Measurements from ENCODE around the gene SAA4. TPM values are rescaled to one million over a fixed set of nuclear protein-coding genes. Genes with fewer than 3 reads are reported as not detected.

SAA4 gene
- total RNA-seq, 1 experiment from 2014 or later: 0.50 TPM

GRCh38 chr11:18209058-18209457 is 27.5 kb downstream of the SAA4 start (continued):
- TF ChIP-seq RELA (CRISPR knock-in tag; IDR thresholded peaks at IDR 0.05; ENCODE audit: borderline replicate concordance): no peak
- TF ChIP-seq KAT7 (CRISPR knock-in tag; IDR thresholded peaks at IDR 0.05; ENCODE audit: borderline replicate concordance): no peak
- TF ChIP-seq NR1H2 (CRISPR knock-in tag; IDR thresholded peaks at IDR 0.05): no peak
- TF ChIP-seq HMGXB4 (CRISPR knock-in tag; IDR thresholded peaks at IDR 0.05): no peak
- no peak for TF ChIP-seq ZNF138 (CRISPR knock-in tag; conservative IDR thresholded peaks at IDR 0.05)
- TF ChIP-seq TEAD1 (CRISPR knock-in tag; IDR thresholded peaks at IDR 0.05): no peak
- no peak for TF ChIP-seq NR2C2 (CRISPR knock-in tag; IDR thresholded peaks at IDR 0.05)
- TF ChIP-seq ZNF416 (CRISPR knock-in tag; IDR thresholded peaks at IDR 0.05): no peak
- no peak for TF ChIP-seq FOXP4 (CRISPR knock-in tag; IDR thresholded peaks at IDR 0.05)
- no peak for TF ChIP-seq ESRRA (CRISPR knock-in tag; IDR thresholded peaks at IDR 0.05; ENCODE audit: borderline replicate concordance)
- TF ChIP-seq ZNF425 (CRISPR knock-in tag; conservative IDR thresholded peaks at IDR 0.05): no peak
- TF ChIP-seq SMAD3 (CRISPR knock-in tag; IDR thresholded peaks at IDR 0.05; ENCODE audit: borderline replicate concordance): no peak

- no peaks in the 10 kb centered on the region for H3K36me3 Mint-ChIP-seq
- no peak overlapping the region for H3K4me3 Mint-ChIP-seq
- no peaks in the 10 kb centered on the region for H3K4me1 Mint-ChIP-seq
- POLR2A ChIA-PET: no interaction called here
- H3K27ac Mint-ChIP-seq: no peak overlapping the region
- ATAC-seq: no peak
- no peak for TF ChIP-seq CBFB (CRISPR knock-in tag; IDR thresholded peaks at IDR 0.05; ENCODE audit: low read depth)
- TF ChIP-seq ZNF512 (CRISPR knock-in tag; IDR thresholded peaks at IDR 0.05; ENCODE audit: borderline replicate concordance): no peak
- TF ChIP-seq MLX (CRISPR knock-in tag; IDR thresholded peaks at IDR 0.05): no peak
- TF ChIP-seq OVOL2 (CRISPR knock-in tag; IDR thresholded peaks at IDR 0.05; ENCODE audit: borderline replicate concordance): no peak
- no peak for TF ChIP-seq E2F5 (CRISPR knock-in tag; IDR thresholded peaks at IDR 0.05)
- TF ChIP-seq ZNF671 (CRISPR knock-in tag; IDR thresholded peaks at IDR 0.05): no peak
- TF ChIP-seq HMGA2 (CRISPR knock-in tag; IDR thresholded peaks at IDR 0.05): no peak
- TF ChIP-seq ZNF281 (CRISPR knock-in tag; IDR thresholded peaks at IDR 0.05): no peak
- no peak for TF ChIP-seq SP1 (CRISPR knock-in tag; conservative IDR thresholded peaks at IDR 0.05)
- TF ChIP-seq GRHL2 (CRISPR knock-in tag; IDR thresholded peaks at IDR 0.05; ENCODE audit: insufficient replicate concordance, severe bottlenecking): no peak
- no peak for TF ChIP-seq IRF2 (CRISPR knock-in tag; IDR thresholded peaks at IDR 0.05; ENCODE audit: borderline replicate concordance, low read depth)
- H3K9me3 Mint-ChIP-seq: peaks cover 7% of the 10 kb centered on the region
- no peak for DNase-seq (ENCODE audit: low spot score)
- CTCF ChIA-PET: interaction anchor here (0.9 to 2.7 kb wide), 20 partner anchors 8 to 232 kb away, joined by 3 to 194 read pairs (median 8); partner anchors contain the start of genes LDHA and SAA1
- H3K27me3 Mint-ChIP-seq (ENCODE audit: low read depth): peaks cover 10% of the 10 kb centered on the region
Observed at GRCh38 chr11:18204771-18205170, 31.8 kb downstream of the SAA4 start.
